ENCODE results near the gene ALKBH3. TPM values are rescaled to one million over a fixed set of nuclear protein-coding genes. Genes with fewer than 3 reads are reported as not detected.

ALKBH3 gene
- total RNA-seq, 1 donor from 2014 or later = 25.4 TPM

GRCh38 chr11:43924112-43924855, 43.7 kb downstream of the ALKBH3 start:
- Mint-ChIP-seq H3K36me3 (ENCODE audit: low read depth) (no peaks in the 10 kb centered on the region), H3K4me3 (no peak overlapping the region), H3K27ac (ENCODE audit: unreplicated experiment) (no peak overlapping the region), H3K9me3 (no peaks in the 10 kb centered on the region), H3K27me3 (ENCODE audit: low read depth) (no peaks in the 10 kb centered on the region), H3K4me1 (peaks cover 21% of the 10 kb centered on the region)
- DNase-seq (ENCODE audit: low read depth, low spot score) = no peak
- TF ChIP-seq CTCF (conservative IDR thresholded peaks at IDR 0.05) = no peak

- H3K36me3 Mint-ChIP-seq (ENCODE audit: low read depth) = no peaks in the 10 kb centered on the region
- no peak overlapping the region for H3K27ac Mint-ChIP-seq (ENCODE audit: unreplicated experiment)
- no peak for TF ChIP-seq CTCF (conservative IDR thresholded peaks at IDR 0.05)
- H3K27me3 Mint-ChIP-seq (ENCODE audit: low read depth) = no peaks in the 10 kb centered on the region
- no peak for DNase-seq (ENCODE audit: low read depth, low spot score)
- H3K4me1 Mint-ChIP-seq = peaks cover 23% of the 10 kb centered on the region
- no peak overlapping the region for H3K4me3 Mint-ChIP-seq
- no peaks in the 10 kb centered on the region for H3K9me3 Mint-ChIP-seq
Measured at GRCh38 chr11:43925063-43925931, 44.7 kb downstream of the ALKBH3 start.

GRCh38 chr11:43925932-43926505, 45.4 kb downstream of the ALKBH3 start:
- no peak for TF ChIP-seq CTCF (conservative IDR thresholded peaks at IDR 0.05)
- H3K27ac Mint-ChIP-seq (ENCODE audit: unreplicated experiment) = peak overlapping the region; percentile 81
- H3K9me3 Mint-ChIP-seq = no peaks in the 10 kb centered on the region
- peaks cover 27% of the 10 kb centered on the region for H3K4me1 Mint-ChIP-seq
- no peaks in the 10 kb centered on the region for H3K27me3 Mint-ChIP-seq (ENCODE audit: low read depth)
- DNase-seq (ENCODE audit: low read depth, low spot score) = no peak
- H3K4me3 Mint-ChIP-seq = no peak overlapping the region
- no peaks in the 10 kb centered on the region for H3K36me3 Mint-ChIP-seq (ENCODE audit: low read depth)

GRCh38 chr11:43927070-43927469, 46.4 kb downstream of the ALKBH3 start:
- Mint-ChIP-seq H3K4me3 (no peak overlapping the region), H3K4me1 (peaks cover 30% of the 10 kb centered on the region), H3K9me3 (no peaks in the 10 kb centered on the region), H3K27me3 (ENCODE audit: low read depth) (no peaks in the 10 kb centered on the region), H3K36me3 (ENCODE audit: low read depth) (no peaks in the 10 kb centered on the region), H3K27ac (ENCODE audit: unreplicated experiment) (no peak overlapping the region)
- no peak for TF ChIP-seq CTCF (conservative IDR thresholded peaks at IDR 0.05)
- no peak for DNase-seq (ENCODE audit: low read depth, low spot score)

- Mint-ChIP-seq H3K4me3 (no peak overlapping the region), H3K27me3 (ENCODE audit: low read depth) (no peaks in the 10 kb centered on the region), H3K36me3 (ENCODE audit: low read depth) (no peaks in the 10 kb centered on the region), H3K4me1 (peaks cover 29% of the 10 kb centered on the region), H3K27ac (ENCODE audit: unreplicated experiment) (no peak overlapping the region), H3K9me3 (no peaks in the 10 kb centered on the region)
- no peak for DNase-seq (ENCODE audit: low read depth, low spot score)
- TF ChIP-seq CTCF (conservative IDR thresholded peaks at IDR 0.05) = no peak
Measured at GRCh38 chr11:43927925-43928707, 47.5 kb downstream of the ALKBH3 start.

Measured in neural crest cell (in vitro differentiated cells).